CMK (cell line): Measurements from ENCODE around the gene DUSP15.

Source experiments
- DNase-seq: peaks from one replicate; pipeline ENCODE4 v3.0.0-alpha.2; 2010; ENCODE audit warnings: low read depth

DUSP15 gene

DNA sequence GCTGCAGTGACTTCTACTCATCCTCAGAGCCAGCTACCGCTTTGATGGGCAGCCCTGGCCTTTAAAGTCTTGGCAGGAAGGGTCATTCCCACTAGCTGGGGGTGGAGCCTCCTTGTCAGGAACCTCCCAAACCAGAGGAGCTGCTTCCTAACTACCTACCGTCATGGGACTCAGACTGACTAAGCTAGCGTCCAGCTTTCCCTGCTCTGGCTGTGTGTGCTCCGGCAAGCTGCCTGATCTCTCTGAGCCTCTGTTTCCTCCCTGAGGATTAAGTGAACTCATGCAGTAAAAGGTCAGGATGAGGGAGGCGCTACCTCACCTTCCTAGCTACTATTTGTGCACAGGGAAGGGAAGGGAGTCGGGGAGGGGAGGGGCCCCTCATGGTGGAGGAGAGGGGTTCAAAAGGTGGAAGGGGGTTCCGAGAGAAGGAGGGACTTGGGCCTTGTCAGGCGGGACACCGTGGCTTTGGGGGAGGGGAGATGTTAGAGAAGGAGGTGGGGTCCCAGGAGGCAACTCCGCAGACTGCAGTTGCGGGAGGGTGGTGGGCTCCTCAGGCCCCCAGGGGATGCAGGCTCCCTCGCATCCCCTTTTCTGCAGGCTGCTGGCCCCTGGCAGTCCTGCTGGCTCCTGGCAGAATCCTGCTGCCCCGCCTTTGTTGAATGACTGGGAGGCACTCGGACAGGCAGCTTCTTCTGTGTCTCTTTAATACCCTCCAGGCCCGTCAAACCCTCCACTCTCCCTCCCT, 9.8 kb downstream of the DUSP15 start:
- DNase-seq: no peak

DNA sequence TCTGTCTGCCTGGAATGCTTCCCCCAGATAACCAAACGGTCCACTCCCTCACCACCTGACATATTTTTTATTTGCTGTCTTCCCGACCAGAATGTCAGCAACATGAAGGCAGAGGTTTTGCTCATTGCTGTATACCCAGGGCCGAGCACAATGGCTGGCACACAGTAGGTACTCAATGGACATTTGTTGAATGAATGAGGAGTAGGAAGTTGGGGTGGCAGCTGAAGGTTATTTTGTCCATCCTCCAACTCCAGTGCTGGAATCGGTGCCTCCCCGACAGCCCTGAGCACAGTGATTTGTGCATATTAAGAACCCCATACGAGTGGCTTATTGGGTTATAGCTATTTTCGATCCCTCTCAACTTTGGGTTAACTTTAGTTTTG, 10.3 kb downstream of the DUSP15 start:
- DNase-seq: no peak

DNA sequence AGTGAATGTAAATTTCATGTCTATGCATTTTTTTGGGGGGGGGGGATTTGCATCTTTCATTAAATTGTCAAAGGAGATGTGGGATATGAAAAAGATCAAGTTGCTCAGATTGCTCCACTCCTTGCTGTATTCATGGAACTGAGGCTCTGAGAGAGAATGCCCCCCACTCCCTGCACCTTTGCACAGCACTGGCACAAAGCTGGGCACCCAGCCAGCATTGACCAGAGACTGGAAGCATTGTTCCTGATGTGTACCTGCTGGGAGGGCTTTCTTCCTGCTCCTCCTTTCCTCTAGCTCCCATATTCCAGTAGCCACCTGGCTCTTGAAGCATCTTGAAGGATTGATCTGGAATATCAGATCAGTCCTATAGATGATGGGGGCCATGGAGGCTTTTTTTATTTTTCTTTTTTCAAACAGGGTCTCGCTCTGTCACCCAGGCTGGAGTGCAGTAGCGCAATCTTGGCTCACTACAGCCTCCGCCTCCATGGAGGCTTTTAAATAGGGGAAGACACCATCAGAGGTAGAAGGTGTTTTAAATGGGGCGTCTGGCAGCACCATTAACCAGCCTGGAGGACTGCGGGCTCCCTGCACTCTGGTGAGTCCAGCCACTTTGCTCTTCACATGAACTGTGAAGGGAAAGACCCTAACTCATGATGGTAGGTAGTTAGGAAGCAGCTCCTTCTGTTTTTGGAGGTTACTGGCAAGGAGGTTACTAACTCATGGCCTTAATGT, 10.9 kb downstream of the DUSP15 start:
- DNase-seq: no peak

DNA sequence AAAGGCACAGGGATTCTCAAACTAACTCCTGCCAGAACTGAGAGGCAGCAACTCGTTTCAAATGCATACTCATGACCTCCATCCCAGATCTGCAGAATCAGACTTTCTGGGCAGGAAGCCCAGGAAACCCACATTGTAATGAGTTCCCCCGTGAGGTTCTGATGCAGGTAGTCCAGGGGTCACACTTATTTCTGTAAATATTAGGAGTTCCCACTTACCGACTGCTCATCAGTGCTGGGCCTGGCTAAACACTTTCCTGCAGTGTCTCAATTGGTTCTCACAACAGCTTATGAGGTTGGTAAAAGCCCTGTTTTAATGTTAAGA, 11.6 kb downstream of the DUSP15 start:
- no peak for DNase-seq

DNA sequence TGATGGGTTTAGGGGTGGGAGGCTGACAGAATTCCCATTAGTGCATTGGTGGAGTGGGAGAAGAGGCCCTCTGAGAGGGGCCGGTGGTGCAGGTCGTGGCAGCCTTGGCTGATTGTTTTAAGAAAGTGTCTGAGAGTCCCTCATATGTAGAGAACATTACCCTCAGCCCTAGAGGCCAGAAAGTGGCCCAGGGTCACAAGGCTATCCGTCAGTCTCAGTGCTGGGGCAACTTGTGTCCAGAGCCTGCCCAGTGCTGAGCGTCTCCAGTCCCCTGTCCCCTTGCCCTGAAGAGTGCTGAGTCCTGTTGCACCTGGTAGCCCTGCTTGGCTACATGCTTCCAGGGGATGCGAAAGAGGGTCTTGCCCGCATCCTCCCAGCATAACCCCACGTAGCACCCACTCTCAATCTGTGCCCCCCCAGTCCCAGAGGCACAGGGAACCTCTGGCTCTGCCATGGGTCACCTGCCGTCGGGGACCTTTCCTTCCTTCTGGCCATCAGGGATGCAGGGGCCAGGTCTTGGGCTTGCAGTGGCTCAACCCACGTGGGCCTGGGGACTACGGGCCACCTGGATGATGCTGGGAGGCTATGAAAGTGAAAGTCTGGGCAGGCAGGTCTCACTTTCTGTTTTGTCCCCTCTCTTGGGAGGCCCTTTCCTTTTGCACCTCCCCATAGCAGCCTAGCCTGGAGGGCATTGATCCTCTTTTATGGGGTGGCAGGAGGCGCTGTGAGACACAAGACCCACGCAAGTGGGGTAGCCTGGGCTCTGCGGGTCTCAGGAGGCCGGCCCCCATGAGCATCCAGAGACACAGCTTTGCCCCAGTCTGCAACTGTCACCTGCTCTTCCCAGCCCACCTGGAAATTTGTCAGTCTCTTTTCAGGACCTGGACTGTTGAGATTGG, 12.2 kb downstream of the DUSP15 start:
- no peak for DNase-seq

DNA sequence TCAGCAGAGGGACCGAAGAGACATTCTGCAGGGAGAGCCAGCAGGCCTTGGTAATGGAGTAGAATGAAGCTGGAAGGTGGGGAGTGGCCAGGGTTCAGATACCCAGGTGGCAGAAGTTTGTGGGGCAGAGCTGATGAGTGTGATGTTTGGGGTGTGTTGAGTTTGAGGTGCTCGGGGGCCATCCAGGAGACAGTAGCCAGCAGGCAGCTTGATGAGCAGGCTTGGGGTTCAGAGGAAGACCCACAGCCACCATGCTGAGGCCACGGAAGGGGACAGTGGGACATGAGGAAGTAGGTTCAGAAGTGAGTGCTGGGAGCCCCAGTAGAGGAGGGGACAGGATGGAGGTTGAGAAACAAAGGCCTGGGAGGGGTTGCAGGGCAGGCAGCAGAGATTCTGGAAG, 13.8 kb downstream of the DUSP15 start:
- no peak for DNase-seq

DNA sequence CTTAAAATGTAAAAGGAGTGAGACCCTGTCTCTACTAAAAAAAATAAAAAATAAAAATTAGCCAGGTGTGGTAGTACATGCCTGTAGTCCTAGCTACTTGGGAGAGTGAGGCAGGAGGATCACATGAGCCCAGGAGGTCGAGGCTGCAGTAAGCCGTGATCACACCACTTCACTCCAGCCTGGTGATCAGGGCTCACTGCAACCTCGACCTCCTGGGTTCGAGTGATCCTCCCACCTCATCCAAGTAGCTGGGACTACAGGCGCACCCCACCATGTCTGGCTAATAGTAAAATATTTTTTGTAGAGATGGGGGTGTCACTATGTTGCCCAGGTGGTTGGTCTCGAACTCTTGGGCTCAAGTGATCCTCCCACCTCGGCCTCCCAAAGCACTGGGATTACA, 16.8 kb downstream of the DUSP15 start:
- no peak for DNase-seq

DNA sequence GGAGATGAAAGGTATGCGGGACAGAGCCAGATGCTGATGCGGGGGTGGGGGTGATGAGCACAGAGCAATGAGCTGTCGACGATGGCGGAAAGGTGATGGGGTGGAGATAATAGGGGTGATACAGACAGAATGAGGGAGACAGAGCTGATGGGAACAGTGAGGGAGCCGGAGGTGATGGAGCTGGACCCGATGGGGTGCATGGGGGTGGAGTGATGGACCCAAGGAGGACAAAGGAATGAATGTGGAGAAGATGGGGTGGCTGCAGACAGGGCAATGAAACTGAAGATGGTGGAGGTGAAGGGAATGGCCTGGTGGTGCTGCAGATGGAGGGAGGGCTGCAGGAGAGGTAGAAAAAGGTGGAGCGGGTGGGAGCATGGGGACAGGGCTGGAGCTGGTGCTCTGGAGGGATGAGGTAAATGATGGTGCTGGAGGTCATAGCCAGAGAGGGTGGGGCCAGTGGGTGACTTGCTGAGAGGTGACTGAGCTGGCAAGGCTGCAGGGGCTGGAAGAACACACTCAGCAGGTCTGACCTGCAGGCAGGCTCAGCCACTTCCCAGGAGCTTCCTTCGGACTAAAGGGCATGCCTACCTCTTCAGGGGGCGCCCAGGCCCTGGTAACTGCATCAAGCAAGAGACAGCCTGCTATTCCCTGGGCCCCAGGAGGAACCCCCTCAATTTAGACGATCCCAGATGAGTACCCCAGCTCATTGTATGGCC, 18.9 kb downstream of the DUSP15 start:
- DNase-seq: no peak

DNA sequence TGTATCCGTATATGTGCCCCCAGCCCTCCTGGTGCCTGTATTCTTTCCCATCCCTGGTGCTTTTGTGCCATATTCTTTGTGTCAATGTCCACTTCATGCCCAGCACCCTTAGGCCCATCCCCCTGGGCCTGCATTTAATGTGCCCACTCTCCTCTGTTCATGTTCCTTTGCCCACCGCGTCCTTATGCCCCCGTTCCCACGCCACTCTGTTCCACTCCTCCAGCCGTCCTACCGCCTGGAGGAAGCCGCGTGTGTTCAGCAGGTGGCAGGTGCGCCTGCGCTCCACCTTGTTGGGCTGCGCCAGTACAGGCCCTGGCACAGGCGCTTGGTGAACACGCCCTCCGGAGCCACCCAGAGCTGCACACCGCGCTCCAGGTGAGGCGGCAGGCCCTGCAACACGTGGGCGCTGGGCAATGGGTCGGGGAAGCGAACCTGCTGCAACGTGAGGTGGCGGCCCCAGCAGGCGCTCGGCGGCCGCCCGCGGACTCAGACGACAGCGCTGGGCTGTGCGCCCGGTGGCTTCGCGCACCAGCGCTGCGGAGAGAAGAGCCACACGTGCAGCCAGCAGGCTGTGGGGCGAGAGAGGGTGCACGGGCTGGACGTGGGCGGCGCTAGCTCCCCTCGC, 20.9 kb downstream of the DUSP15 start:
- no peak for DNase-seq

DNA sequence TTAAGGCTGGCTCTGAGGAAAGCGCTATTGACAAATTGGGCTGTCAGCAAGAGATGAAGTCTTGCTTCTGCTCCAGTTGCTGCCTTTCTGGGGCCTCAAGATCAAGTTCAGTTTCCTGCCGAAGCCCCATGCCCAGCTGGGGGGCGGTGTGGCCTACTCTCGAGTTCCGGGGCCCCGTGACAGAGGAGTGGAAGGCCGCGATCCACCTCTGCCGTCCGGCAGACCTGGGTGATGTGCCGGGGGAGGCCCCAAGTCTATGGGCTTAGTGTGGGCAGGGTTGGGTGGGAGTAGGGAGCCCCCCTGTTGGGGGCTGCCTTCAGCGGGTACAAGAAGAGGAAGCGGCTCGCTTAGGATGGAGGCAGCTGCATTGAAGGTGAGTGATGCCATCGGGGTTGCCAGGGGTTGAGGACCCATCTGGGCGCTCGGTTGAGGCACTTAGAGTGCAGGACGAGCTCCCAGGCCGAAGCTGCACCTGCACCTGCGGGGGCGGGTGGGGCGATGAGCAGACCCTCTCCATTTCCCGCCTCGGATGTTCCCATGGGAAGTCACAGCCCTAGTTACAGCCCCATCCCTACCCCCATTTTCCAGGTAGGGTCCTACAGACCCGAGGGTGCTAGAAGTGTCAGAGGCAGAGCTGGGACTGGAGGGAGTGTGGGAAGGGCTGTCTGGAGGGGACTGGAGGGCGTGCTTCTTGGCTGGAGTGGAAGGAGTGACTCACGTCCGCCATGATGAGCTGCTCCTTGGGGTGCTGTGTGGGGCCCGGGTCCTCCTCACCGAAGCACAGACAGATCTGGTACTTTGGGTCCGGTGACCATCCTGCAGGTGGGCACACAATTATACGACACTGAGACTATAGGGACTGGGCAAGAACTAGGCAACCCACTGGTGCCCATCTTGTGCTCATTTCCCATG, 22.0 kb downstream of the DUSP15 start:
- DNase-seq: no peak

DNA sequence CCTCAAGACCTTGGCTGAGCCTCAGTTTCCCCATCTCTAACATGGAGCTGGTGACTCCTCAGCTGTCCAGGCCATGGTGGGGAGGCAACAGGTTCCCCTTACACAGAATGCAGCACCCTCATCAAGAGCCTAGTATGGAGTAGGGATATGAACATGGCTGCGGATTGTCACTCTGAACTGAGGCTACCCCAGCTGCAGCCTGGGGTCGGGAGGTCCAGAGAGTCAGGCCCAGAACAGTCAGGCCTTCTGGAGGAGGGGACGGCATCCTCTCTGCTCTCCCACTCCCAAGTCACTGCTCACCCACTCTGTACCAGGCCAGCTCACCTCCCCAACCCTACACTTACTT, 23.6 kb downstream of the DUSP15 start:
- DNase-seq: no peak

DNA sequence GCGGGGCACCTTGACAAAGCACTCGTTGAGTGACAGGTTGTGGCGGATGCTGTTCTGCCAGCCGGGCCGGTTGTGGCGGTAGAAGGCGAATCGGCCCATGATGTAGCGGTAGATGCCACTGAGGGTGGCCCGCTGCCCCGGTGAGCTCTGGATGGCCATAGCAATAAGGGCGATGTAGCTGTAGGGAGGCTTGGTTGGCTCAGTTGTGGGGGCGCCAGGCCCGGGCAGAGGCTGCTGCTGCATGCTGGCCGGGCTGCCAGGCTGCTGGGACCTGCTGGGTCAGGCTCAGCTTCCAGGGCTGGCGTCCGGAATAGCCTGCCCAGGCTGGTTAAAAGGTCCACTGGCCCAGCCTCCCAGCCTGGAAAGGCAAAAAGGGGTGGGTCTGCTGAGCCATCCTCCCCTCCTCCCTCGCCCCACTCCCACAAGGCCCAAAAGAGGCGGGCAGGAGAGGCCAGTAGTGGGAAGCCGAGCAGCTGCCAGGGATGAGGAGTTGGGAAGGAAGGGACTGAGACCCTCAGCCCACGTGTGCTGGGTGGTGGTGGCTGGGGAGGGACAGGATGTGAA, 24.9 kb downstream of the DUSP15 start, which contains the start of gene FOXS1:
Gene FOXS1 (minus strand): TSS at position 305 of the 564 bp plus-strand sequence. CDS start 62 bp downstream, at position 243.
- no peak for DNase-seq

DNA sequence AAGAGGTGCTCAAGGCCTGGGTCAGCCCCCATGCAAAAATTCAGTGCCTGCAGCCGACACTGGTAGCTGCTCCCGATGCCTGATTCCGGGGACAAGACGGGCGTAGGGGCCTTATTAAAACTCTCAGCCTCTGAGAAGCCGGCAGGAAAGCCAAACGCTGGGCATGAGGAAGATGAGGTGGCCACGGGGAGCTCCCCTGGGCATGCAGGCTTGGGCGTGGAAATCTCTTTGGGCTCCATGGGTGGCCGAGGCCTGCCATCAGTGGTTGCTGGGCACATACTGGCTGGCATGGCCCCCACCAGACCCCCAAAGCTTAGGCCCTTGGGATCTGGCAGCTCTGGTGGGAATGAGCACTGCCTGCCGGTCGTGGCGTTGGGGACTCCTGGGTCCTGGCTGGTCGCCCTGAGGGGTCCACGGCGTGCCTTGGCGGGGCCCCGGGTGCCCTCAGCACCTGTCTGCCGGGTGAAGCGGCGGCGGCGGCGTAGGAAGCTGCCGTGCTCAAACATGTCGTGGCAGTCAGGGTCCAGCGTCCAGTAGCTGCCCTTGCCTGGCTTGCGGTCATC, 25.5 kb downstream of the DUSP15 start:
- no peak for DNase-seq

DNA sequence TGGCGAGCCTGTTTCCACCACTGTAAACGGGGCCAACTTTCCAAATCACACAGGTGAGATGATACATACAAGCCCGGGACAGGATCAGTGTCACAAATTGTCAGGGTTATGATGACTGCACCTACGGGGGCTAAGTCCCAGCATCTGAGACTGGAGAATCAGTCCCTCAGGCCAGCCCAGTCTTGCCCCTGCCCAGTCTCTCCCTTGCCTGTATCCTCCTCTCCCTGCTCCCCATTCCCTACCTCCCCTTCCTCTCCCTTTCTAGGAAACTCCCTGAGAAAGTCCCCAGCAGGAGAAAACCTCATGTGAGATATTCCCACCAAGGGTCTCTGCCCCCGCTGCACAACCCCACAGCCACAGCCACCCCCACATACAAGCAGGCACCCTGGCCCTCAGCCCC, 26.4 kb downstream of the DUSP15 start:
- no peak for DNase-seq

DNA sequence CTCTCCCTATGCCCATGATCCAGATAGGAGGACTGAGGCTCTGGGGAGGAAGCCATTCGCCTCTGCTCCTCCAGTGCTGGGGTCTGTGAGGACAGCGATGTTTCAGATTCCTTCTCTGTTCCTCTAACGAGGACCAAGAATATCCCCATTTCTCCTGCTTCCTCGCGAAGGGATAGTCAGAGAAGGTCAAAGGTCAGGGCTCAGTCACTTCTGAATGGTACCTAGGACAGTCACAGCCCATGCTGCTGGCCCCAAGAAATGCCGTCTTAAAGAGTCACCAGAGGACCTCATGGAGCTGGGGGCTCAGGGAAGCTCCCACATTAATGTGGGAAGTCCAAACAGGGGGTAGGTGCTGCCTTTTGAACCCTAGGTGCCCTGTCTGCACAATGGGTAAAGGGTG, 27.0 kb downstream of the DUSP15 start:
- DNase-seq: no peak

DNA sequence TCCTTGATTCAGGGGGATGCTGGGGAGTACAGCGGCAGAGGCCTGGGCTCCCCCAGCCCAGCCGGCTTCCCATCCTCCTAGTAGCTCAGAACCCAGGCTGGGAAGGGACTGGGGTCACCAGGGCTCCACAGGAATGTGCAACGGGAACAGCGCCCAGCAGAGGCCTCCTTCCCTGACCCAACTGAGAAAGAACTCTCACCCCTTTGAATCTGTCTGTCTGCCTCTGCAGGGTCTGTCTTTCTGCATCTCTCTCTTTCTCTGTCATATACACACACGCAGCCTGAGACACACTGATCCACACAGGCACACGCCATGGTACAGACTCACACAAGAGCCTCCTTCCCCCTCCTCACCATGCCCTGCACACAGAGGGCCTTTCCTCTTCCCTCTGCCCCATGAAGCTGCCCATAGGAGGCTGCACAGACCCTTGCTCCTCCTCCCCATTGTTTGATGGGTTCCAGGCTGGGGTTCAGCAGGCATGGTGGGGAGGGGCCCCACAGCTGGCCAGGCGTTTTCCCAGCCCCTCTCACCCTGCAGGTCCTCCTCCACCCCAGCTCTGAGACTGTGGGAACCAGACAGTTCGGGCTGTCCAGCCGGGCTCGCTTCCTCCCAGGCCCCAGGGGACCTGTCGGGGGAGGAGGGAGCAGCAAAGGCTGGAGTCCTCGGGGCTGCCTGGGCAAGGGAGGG, 27.7 kb downstream of the DUSP15 start:
- DNase-seq: no peak

DNA sequence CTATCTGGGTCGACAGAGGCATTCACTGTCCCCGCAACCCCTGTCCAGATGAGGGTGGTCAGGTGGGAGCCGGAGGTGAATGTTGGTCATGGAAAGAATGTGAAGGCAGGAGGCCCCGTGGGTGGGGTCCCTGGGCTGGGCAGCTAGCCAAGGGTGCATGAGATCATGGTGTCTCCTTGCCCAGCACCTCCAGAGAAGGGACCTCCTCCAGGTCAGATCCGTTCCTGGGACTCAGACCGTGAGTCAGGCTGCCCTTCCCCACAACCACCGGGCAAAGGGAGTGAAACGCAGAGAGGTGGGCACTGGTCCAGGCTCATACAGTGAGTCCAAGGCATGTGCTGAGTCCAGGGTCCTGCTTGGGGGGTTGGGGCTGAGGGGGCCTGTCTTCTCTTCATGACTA, 28.4 kb downstream of the DUSP15 start:
- no peak for DNase-seq

DNA sequence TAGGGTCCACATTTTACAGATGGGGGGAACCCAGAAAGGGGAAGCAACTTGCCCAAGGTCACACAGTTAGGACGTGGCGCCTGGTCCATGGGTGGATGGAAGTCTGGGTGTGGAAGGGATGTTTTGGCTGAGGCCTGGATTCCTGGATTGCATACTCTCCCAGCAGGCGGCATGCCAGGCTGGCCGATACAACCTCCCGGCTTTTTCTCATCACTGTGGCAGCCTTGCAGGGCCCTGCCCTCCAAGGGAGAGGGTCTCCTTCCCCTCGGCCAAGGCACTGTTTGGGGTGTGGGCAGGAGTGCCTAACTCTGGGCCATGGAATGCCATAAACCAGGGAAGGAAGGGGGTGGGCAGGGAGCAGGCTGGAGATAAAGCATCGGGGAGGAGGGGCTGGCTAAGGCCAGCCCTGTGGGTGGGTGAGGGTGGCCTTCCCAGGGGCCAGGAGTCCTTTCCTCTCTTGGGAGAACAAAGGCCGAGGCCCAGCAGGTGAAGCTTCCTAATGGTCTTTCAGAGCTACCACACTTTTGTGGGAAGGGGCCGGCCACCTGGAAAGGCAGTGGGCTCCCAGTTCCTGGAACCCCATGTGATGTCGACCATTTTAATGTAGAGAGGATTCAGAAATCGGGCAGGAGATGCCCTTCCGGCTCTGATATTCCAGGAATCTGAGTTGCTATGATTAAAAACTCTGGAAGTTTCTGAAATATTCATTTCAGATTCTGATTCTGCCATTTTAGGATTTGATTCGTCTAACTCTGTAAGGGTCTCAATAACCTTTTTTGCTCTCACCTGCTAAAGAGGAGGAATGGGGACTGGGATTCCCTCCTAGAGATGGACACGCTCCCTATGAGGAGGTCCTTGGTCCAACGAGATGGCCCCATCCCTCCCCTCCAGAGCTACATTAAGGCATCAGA, 29.2 kb downstream of the DUSP15 start:
- DNase-seq: no peak
